Right lobe of liver (tissue), 4 donors: ENCODE measurements around the gene TNFSF12.

Source experiments
- POLR2A ChIP-seq: fragments of 450-650 bp; IDR thresholded peaks from one replicate; pipeline ENCODE4 v1.6.1; 2017; ENCODE audit warnings: antibody characterized with exemption, mild to moderate bottlenecking
- TF ChIP-seq, protein P1 (sequence below), 4 donors: fragments of 200-600 bp in 3 of 4; fragments of 450-650 bp in 1 of 4; IDR thresholded peaks; one replicate each; pipeline versions ENCODE4 v1.5.1 to v1.8.0; 2016 to 2022; ENCODE audit warnings: antibody characterized with exemption in 4 of 4, mild to moderate bottlenecking in 2 of 4
- donor health status: DM: no; HTN: no; CAD: no.
- donor health status: DM: no; HTN: no; CAD: no.
- donor health status: DM: no; HTN: yes; CAD: no.

GRCh38 chr17:7513850-7514419 lies 34.9 kb upstream of the TNFSF12 start:
- TF ChIP-seq, protein P1, sequence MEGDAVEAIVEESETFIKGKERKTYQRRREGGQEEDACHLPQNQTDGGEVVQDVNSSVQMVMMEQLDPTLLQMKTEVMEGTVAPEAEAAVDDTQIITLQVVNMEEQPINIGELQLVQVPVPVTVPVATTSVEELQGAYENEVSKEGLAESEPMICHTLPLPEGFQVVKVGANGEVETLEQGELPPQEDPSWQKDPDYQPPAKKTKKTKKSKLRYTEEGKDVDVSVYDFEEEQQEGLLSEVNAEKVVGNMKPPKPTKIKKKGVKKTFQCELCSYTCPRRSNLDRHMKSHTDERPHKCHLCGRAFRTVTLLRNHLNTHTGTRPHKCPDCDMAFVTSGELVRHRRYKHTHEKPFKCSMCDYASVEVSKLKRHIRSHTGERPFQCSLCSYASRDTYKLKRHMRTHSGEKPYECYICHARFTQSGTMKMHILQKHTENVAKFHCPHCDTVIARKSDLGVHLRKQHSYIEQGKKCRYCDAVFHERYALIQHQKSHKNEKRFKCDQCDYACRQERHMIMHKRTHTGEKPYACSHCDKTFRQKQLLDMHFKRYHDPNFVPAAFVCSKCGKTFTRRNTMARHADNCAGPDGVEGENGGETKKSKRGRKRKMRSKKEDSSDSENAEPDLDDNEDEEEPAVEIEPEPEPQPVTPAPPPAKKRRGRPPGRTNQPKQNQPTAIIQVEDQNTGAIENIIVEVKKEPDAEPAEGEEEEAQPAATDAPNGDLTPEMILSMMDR (IDR thresholded peaks at IDR 0.05) = no peak
- TF ChIP-seq POLR2A = no peak
